ENCODE results near the gene ELMOD1. TPM values are rescaled to one million over a fixed set of nuclear protein-coding genes. Genes with fewer than 3 reads are reported as not detected.

The ELMOD1 gene
- total and polyA plus RNA-seq, 2 of the 4 experiments (the other 2 are of a cell fraction) = 0.18 to 0.29 TPM

DNA sequence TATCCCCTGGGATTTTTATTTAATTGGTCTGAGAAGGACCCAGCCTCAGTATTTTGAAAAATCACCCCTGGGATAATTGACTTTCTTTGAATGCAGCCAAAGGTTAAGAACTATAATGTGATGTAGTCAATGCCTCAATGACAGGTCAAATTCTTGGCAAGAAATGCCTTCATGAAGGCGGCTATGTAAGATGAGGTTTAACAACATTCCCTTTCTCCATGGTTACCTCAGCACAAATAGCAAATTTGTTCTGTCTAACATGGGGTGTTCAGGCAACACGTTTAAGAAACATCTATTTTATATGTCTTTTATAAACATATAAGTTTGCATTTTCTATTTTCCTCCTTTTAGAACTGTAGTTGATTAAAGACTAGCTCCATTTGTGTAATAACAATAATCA lies 115.6 kb downstream of the ELMOD1 start:
- ATAC-seq (ENCODE audit: low read depth) = no peak
- in situ Hi-C loops (cut with MboI; ENCODE audit: low sequenced_read_pairs) = no loop called here
- H3K9ac ChIP-seq (ENCODE audit: low read depth, low read length) = no peak overlapping the region

More for the DNA sequence above, 115.6 kb downstream of the ELMOD1 start:
- peak overlapping the region; percentile 41; the same call in 1 of the 2 replicates for H3K18ac ChIP-seq (ENCODE audit: low read depth, low read length)
- H2BK20ac ChIP-seq (ENCODE audit: low read depth, low read length) = no peak overlapping the region
- H3K27ac ChIP-seq (ENCODE audit: insufficient read depth, low read length) = no peak overlapping the region
- H3K4me3 ChIP-seq (ENCODE audit: insufficient read depth, low read depth, low read length) = no peak overlapping the region
- no peak overlapping the region for H2AK5ac ChIP-seq (ENCODE audit: low read depth, low read length)
- H2BK15ac ChIP-seq (ENCODE audit: low read depth, low read length) = no peak overlapping the region
- H4K20me1 ChIP-seq (ENCODE audit: insufficient read depth, low read length) = no peaks in the 10 kb centered on the region
- H3K4me2 ChIP-seq (ENCODE audit: low read depth, low read length) = no peak overlapping the region
- no peak overlapping the region for H3K56ac ChIP-seq (ENCODE audit: extremely low read depth, insufficient read depth, low read length)
- no CpG with 5 or more reads among the region's 2 CpGs for WGBS, 2 experiments (ENCODE audit: extremely low coverage in 2 of 2, insufficient read length in 1 of 2)
- dilution Hi-C loops (cut with HindIII; ENCODE audit: low sequenced_read_pairs, unreplicated experiment) = no loop called here
- H3K14ac ChIP-seq (replicated peaks; ENCODE audit: low read depth, low read length) = no peak overlapping the region
- intact Hi-C loops (cut with micrococcal nuclease) = no loop called here
- no peaks in the 10 kb centered on the region for H3K36me3 ChIP-seq (ENCODE audit: control insufficient read depth, insufficient read depth, low read length)
- BruUV-seq (replicated peaks) = no TSS peak
- H4K91ac ChIP-seq (ENCODE audit: insufficient read depth, low read depth, low read length) = no peak overlapping the region
- ChIA-PET POLR2A (ENCODE audit: unreplicated experiment) (no interaction called here), CTCF (no interaction called here)
- no peak overlapping the region for H4K5ac ChIP-seq (ENCODE audit: low read depth, low read length)
- no peaks in the 10 kb centered on the region for H3K9me3 ChIP-seq (ENCODE audit: control insufficient read depth, insufficient read depth, low read length)
- H3K4ac ChIP-seq (ENCODE audit: low read depth, low read length) = no peak overlapping the region
- no peaks in the 10 kb centered on the region; the same call in 1 of the 2 replicates for H3K27me3 ChIP-seq (ENCODE audit: control insufficient read depth, insufficient read depth, low read length)
- H3K79me1 ChIP-seq (ENCODE audit: low read depth in 1 of 2, low read length in 2 of 2) = no peaks in the 10 kb centered on the region
- no peak overlapping the region for H2BK5ac ChIP-seq (ENCODE audit: low read depth, low read length, poor library complexity, severe bottlenecking)
- H3K23ac ChIP-seq (ENCODE audit: low read depth, low read length) = no peak overlapping the region
- peaks cover 4% of the 10 kb centered on the region for H3K4me1 ChIP-seq (ENCODE audit: control insufficient read depth, insufficient read depth, low read length)
- H2AK9ac ChIP-seq (replicated peaks; ENCODE audit: low read depth, low read length, poor library complexity) = no peak overlapping the region
- H4K8ac ChIP-seq (ENCODE audit: low read depth in 2 of 2, low read length in 2 of 2) = no peak overlapping the region
- no peak overlapping the region for H2BK120ac ChIP-seq (ENCODE audit: low read depth, low read length)
- TF ChIP-seq ELK1 (IDR thresholded peaks at IDR 0.05; ENCODE audit: borderline replicate concordance, low read depth, low read length) (no peak), CEBPB (IDR thresholded peaks at IDR 0.05; ENCODE audit: low read depth, low read length) (no peak), CHD1 (IDR thresholded peaks at IDR 0.05; ENCODE audit: low read depth, low read length) (no peak), USF2 (IDR thresholded peaks at IDR 0.05; ENCODE audit: low read depth, low read length) (no peak), MXI1 (IDR thresholded peaks at IDR 0.05; ENCODE audit: borderline replicate concordance, low read depth, low read length) (no peak), BHLHE40 (IDR thresholded peaks at IDR 0.05; ENCODE audit: low read depth, low read length) (no peak), NFE2L2 (IDR thresholded peaks at IDR 0.05; ENCODE audit: low read depth, low read length) (no peak), SMC3 (IDR thresholded peaks at IDR 0.05; ENCODE audit: low read depth, low read length) (no peak), FOS (IDR thresholded peaks at IDR 0.05; ENCODE audit: low read depth, low read length) (no peak), MAZ (IDR thresholded peaks at IDR 0.05; ENCODE audit: borderline replicate concordance, low read depth, low read length) (no peak), RFX5 (IDR thresholded peaks at IDR 0.05; ENCODE audit: low read depth, low read length) (no peak), RAD21 (IDR thresholded peaks at IDR 0.05; ENCODE audit: low read length) (no peak), CTCF (conservative IDR thresholded peaks at IDR 0.05; ENCODE audit: low read depth, low read length) (no peak), POLR2A (IDR thresholded peaks at IDR 0.05; ENCODE audit: low read depth, low read length) (no peak)
- DNase-seq = no peak
- H2AFZ ChIP-seq (replicated peaks; ENCODE audit: low read length, poor library complexity) = no peak overlapping the region
- no peaks in the 10 kb centered on the region for H3K9me1 ChIP-seq (ENCODE audit: insufficient read depth, low read length)
